ENCODE measurements around the gene PRR23A. TPM values are rescaled to one million over a fixed set of nuclear protein-coding genes. Genes with fewer than 3 reads are reported as not detected.

Gene PRR23A
- total RNA-seq, 1 experiment from 2014 or later, result not detected

GRCh38 chr3:138975351-138975750, 30.7 kb downstream of the PRR23A start (continued):
- TF ChIP-seq HMGA2 (CRISPR knock-in tag; IDR thresholded peaks at IDR 0.05) (no peak), RORB (CRISPR knock-in tag; IDR thresholded peaks at IDR 0.05) (no peak), FOXP4 (CRISPR knock-in tag; IDR thresholded peaks at IDR 0.05) (no peak), ZNF532 (CRISPR knock-in tag; IDR thresholded peaks at IDR 0.05; ENCODE audit: borderline replicate concordance) (no peak), ZNF423 (CRISPR knock-in tag; IDR thresholded peaks at IDR 0.05) (no peak), PRDM15 (CRISPR knock-in tag; IDR thresholded peaks at IDR 0.05) (no peak), HMGXB4 (CRISPR knock-in tag; IDR thresholded peaks at IDR 0.05) (no peak), ATF6 (CRISPR knock-in tag; IDR thresholded peaks at IDR 0.05) (no peak), ZNF317 (CRISPR knock-in tag; IDR thresholded peaks at IDR 0.05; ENCODE audit: borderline replicate concordance, low read depth) (no peak), JUN (CRISPR knock-in tag; IDR thresholded peaks at IDR 0.05) (no peak), SP1 (CRISPR knock-in tag; conservative IDR thresholded peaks at IDR 0.05) (no peak)
- TF ChIP-seq, protein P1, sequence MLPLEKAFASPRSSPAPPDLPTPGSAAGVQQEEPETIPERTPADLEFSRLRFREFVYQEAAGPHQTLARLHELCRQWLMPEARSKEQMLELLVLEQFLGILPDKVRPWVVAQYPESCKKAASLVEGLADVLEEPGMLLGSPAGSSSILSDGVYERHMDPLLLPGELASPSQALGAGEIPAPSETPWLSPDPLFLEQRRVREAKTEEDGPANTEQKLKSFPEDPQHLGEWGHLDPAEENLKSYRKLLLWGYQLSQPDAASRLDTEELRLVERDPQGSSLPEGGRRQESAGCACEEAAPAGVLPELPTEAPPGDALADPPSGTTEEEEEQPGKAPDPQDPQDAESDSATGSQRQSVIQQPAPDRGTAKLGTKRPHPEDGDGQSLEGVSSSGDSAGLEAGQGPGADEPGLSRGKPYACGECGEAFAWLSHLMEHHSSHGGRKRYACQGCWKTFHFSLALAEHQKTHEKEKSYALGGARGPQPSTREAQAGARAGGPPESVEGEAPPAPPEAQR (CRISPR knock-in tag; IDR thresholded peaks at IDR 0.05), result no peak
- TF ChIP-seq, protein P2, sequence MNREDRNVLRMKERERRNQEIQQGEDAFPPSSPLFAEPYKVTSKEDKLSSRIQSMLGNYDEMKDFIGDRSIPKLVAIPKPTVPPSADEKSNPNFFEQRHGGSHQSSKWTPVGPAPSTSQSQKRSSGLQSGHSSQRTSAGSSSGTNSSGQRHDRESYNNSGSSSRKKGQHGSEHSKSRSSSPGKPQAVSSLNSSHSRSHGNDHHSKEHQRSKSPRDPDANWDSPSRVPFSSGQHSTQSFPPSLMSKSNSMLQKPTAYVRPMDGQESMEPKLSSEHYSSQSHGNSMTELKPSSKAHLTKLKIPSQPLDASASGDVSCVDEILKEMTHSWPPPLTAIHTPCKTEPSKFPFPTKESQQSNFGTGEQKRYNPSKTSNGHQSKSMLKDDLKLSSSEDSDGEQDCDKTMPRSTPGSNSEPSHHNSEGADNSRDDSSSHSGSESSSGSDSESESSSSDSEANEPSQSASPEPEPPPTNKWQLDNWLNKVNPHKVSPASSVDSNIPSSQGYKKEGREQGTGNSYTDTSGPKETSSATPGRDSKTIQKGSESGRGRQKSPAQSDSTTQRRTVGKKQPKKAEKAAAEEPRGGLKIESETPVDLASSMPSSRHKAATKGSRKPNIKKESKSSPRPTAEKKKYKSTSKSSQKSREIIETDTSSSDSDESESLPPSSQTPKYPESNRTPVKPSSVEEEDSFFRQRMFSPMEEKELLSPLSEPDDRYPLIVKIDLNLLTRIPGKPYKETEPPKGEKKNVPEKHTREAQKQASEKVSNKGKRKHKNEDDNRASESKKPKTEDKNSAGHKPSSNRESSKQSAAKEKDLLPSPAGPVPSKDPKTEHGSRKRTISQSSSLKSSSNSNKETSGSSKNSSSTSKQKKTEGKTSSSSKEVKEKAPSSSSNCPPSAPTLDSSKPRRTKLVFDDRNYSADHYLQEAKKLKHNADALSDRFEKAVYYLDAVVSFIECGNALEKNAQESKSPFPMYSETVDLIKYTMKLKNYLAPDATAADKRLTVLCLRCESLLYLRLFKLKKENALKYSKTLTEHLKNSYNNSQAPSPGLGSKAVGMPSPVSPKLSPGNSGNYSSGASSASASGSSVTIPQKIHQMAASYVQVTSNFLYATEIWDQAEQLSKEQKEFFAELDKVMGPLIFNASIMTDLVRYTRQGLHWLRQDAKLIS (CRISPR knock-in tag; IDR thresholded peaks at IDR 0.05; ENCODE audit: borderline replicate concordance), result no peak
- TF ChIP-seq, protein P3, sequence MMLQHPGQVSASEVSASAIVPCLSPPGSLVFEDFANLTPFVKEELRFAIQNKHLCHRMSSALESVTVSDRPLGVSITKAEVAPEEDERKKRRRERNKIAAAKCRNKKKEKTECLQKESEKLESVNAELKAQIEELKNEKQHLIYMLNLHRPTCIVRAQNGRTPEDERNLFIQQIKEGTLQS (CRISPR knock-in tag; conservative IDR thresholded peaks at IDR 0.05), result no peak
